HepG2 (cell line): ENCODE data around the gene MRPL38. TPM values are rescaled to one million over a fixed set of nuclear protein-coding genes. Genes with fewer than 3 reads are reported as not detected.

Experiments
- ATAC-seq: fragments of 200-7000 bp; cut with Tn5 transposase; 3 replicates; pipeline ENCODE4 v1.9.1; 2020; ENCODE audit warnings: mild to moderate bottlenecking, moderate library complexity
- BruUV-seq: library from RNA; stranded (reverse); fragments of 400-500 nt; replicated peaks from 2 replicates; lab custom pipeline; 2021; lab: Mats Ljungman, UMichigan
- CTCF ChIA-PET: fragments of 300-600 bp; formaldehyde crosslinking; extraction: SDS; loops from one replicate; lab custom pipeline; 2021; ENCODE audit warnings: low total read pairs, inconsistent platforms, low intra/inter-chr PET ratio; lab: Yijun Ruan, JAX
- POLR2A ChIA-PET: fragments of 350-600 bp; sonication (Branson Sonifier 250); formaldehyde crosslinking; loops from one replicate; lab custom pipeline; 2020; ENCODE audit warnings: antibody characterized with exemption, inconsistent platforms; lab: Yijun Ruan, JAX
- DNase-seq: peaks from one replicate; pipeline ENCODE4 v3.0.0-alpha.2; 2015; ENCODE audit warnings: low spot score
- FAIRE-seq: peaks from 3 replicates; lab custom pipeline; 2011; peaks lifted over from hg19 to GRCh38; lab: Jason Lieb, UNC
- H2AFZ ChIP-seq: one replicate; pipeline ENCODE4 v1.6.1; 2011; ENCODE audit warnings: low read length, inconsistent platforms
- H3K27ac ChIP-seq: fragments of 300-600 bp; 3 replicates; pipeline ENCODE4 v1.8.0; 2011; ENCODE audit warnings: mixed run types, mild to moderate bottlenecking, mixed read lengths, low read length, inconsistent platforms; ENCODE audit not compliant: insufficient read depth; ENCODE audit errors: extremely low read length
- H3K27me3 ChIP-seq, 2 experiments: fragments of 200-600 bp in 1 of 2; 2 replicates in 1 of 2; 3 replicates in 1 of 2; pipeline versions ENCODE4 v1.6.0 to v1.8.0; 2011; ENCODE audit warnings: low read length in 2 of 2, mild to moderate bottlenecking in 2 of 2, moderate library complexity in 2 of 2, inconsistent platforms in 1 of 2; ENCODE audit not compliant: insufficient read depth in 2 of 2, control insufficient read depth in 1 of 2
- H3K36me3 ChIP-seq, 2 experiments: fragments of 200-600 bp in 1 of 2; replicated peaks in 1 of 2; 2 replicates in 1 of 2; 3 replicates in 1 of 2; pipeline versions ENCODE4 v1.5.1 to v1.8.0; 2011; ENCODE audit warnings: low read length in 2 of 2, inconsistent platforms in 1 of 2; ENCODE audit not compliant: insufficient read depth in 2 of 2, control insufficient read depth in 1 of 2
- H3K4me1 ChIP-seq: 2 replicates; pipeline ENCODE4 v1.5.1; 2012; ENCODE audit warnings: low read length, inconsistent platforms; ENCODE audit not compliant: insufficient read depth
- H3K4me2 ChIP-seq: 2 replicates; pipeline ENCODE4 v1.6.0; 2011; ENCODE audit warnings: low read depth, low read length, inconsistent platforms
- H3K4me3 ChIP-seq, 3 experiments: fragments of 200-600 bp in 1 of 3; sonication (generic), shearing (Covaris generic) in 1 of 3; replicated peaks in 1 of 3; 2 replicates each; pipeline ENCODE4 v1.5.1; 2011 to 2016; ENCODE audit warnings: low read length in 3 of 3, inconsistent platforms in 2 of 3, low read depth in 2 of 3, mild to moderate bottlenecking in 2 of 3, control low read depth in 1 of 3, mixed read lengths in 1 of 3; ENCODE audit not compliant: insufficient read depth in 1 of 3
- H3K79me2 ChIP-seq: one replicate; pipeline ENCODE4 v1.6.1; 2011; ENCODE audit warnings: low read length, inconsistent platforms; ENCODE audit not compliant: insufficient read depth
- H3K9ac ChIP-seq: 2 replicates; pipeline ENCODE4 v1.6.0; 2011; ENCODE audit warnings: mild to moderate bottlenecking, low read depth, low read length, inconsistent platforms; ENCODE audit not compliant: insufficient read depth
- H3K9me3 ChIP-seq: 2 replicates; pipeline ENCODE4 v1.5.1; 2012; ENCODE audit warnings: mild to moderate bottlenecking, low read length
- H4K20me1 ChIP-seq: 2 replicates; pipeline ENCODE4 v1.6.0; 2011; ENCODE audit warnings: inconsistent platforms, mild to moderate bottlenecking, low read length, moderate library complexity; ENCODE audit not compliant: insufficient read depth
- ESRRA ChIP-seq: sonication (generic); formaldehyde crosslinking; IDR thresholded peaks from 2 replicates; pipeline ENCODE4 v1.5.1; 2020; ENCODE audit warnings: mild to moderate bottlenecking, low read depth, missing genetic modification reagents
- ETV5 ChIP-seq: IDR thresholded peaks from 2 replicates; pipeline ENCODE4 v1.6.1; 2018; ENCODE audit warnings: missing biosample characterization, missing genetic modification reagents, inconsistent platforms, borderline replicate concordance
- KDM2A ChIP-seq: sonication (generic); formaldehyde crosslinking; IDR thresholded peaks from 2 replicates; pipeline ENCODE4 v1.4.0; 2020; ENCODE audit warnings: low read depth, missing genetic modification reagents, borderline replicate concordance
- KDM5A ChIP-seq: fragments of 200-600 bp; sonication (generic); IDR thresholded peaks from 2 replicates; pipeline ENCODE4 v1.7.0; 2018; ENCODE audit warnings: antibody characterized with exemption, mild to moderate bottlenecking, low read length, borderline replicate concordance
- SMAD1 ChIP-seq: sonication (generic); formaldehyde crosslinking; IDR thresholded peaks from 2 replicates; pipeline ENCODE4 v1.4.0; 2020; ENCODE audit warnings: missing genetic modification reagents, low read depth, mild to moderate bottlenecking, borderline replicate concordance
- ZNF460 ChIP-seq: sonication (generic); formaldehyde crosslinking; IDR thresholded peaks from 2 replicates; pipeline ENCODE4 v1.5.1; 2020; ENCODE audit warnings: missing genetic modification reagents, mild to moderate bottlenecking, borderline replicate concordance
- ZNF510 ChIP-seq: sonication (generic); formaldehyde crosslinking; IDR thresholded peaks from 2 replicates; pipeline ENCODE4 v1.4.0; 2020; ENCODE audit warnings: low read depth, mild to moderate bottlenecking, missing genetic modification reagents
- ZNF543 ChIP-seq: sonication (generic); formaldehyde crosslinking; IDR thresholded peaks from 2 replicates; pipeline ENCODE4 v1.4.0; 2020; ENCODE audit warnings: mild to moderate bottlenecking, missing genetic modification reagents
- ZNF547 ChIP-seq: sonication (generic); formaldehyde crosslinking; IDR thresholded peaks from 2 replicates; pipeline ENCODE4 v1.5.1; 2020; ENCODE audit warnings: mild to moderate bottlenecking, missing genetic modification reagents
- ZNF644 ChIP-seq: IDR thresholded peaks from 2 replicates; pipeline ENCODE4 v1.6.1; 2016; ENCODE audit warnings: low read depth
- ZNF652 ChIP-seq: IDR thresholded peaks from 2 replicates; pipeline ENCODE4 v1.6.1; 2016; ENCODE audit warnings: low read depth, borderline replicate concordance
- WGBS: methylation state at CpG from one replicate; pipeline ENCODE4 v1.1.6; 2017; ENCODE audit warnings: low lambda C conversion rate; 5-methylcytosine and 5-hydroxymethylcytosine counted together
- in situ Hi-C: cut with HindIII; loops from 2 replicates; pipeline ENCODE4 v1.10.0; 2017; ENCODE audit warnings: low pct_unique_long_range_greater_than_20kb; ENCODE audit not compliant: extremely low pct_ligation_motif_present
- intact Hi-C: fragments of 100-400 bp; cut with micrococcal nuclease; formaldehyde crosslinking; loops from one replicate; pipeline ENCODE4 v1.10.0; 2022; ENCODE audit not compliant: unreplicated experiment
- polyA plus RNA-seq, 8 experiments: library from polyadenylated mRNA; depleted of rRNA in 3 of 8; stranded (reverse) in 7 of 8; unstranded in 1 of 8; fragments of >200 nt; fragmentation: Illumina TruSeq in 4 of 8; extraction: Trizol in 4 of 8; gene quantifications; 2 replicates each; pipeline versions ENCODE4 v1.2.1 to v1.2.3, GENCODE V29; 2011 to 2016; ENCODE audit warnings: low read depth in 4 of 8, missing spikeins in 1 of 8, mixed read lengths in 1 of 8; ENCODE audit not compliant: insufficient read depth in 1 of 8
- total RNA-seq, 5 experiments: library from RNA; depleted of rRNA; stranded (reverse); fragments of >200 nt; fragmentation: Illumina TruSeq; extraction: Trizol; gene quantifications; 2 replicates each; pipeline ENCODE4 v1.2.3, GENCODE V29; 2016; ENCODE audit warnings: low read depth in 1 of 5
- TF ChIP-seq, protein P1 (sequence below): sonication (generic); formaldehyde crosslinking; IDR thresholded peaks from 2 replicates; pipeline ENCODE4 v1.5.1; 2020; ENCODE audit warnings: mild to moderate bottlenecking, missing genetic modification reagents, borderline replicate concordance
- TF ChIP-seq, protein P2 (sequence below): sonication (generic); formaldehyde crosslinking; IDR thresholded peaks from 2 replicates; pipeline ENCODE4 v1.5.0; 2020; ENCODE audit warnings: mild to moderate bottlenecking, missing genetic modification reagents, moderate library complexity
- TF ChIP-seq, protein P3 (sequence below): IDR thresholded peaks from 2 replicates; pipeline ENCODE4 v1.6.1; 2016; ENCODE audit warnings: control low read depth

The MRPL38 gene
- total and polyA plus RNA-seq, 2 of the 13 experiments (the other 11 are each of a cell fraction or from before 2014, with no cell fraction given) = 83.7 to 125 TPM

DNA sequence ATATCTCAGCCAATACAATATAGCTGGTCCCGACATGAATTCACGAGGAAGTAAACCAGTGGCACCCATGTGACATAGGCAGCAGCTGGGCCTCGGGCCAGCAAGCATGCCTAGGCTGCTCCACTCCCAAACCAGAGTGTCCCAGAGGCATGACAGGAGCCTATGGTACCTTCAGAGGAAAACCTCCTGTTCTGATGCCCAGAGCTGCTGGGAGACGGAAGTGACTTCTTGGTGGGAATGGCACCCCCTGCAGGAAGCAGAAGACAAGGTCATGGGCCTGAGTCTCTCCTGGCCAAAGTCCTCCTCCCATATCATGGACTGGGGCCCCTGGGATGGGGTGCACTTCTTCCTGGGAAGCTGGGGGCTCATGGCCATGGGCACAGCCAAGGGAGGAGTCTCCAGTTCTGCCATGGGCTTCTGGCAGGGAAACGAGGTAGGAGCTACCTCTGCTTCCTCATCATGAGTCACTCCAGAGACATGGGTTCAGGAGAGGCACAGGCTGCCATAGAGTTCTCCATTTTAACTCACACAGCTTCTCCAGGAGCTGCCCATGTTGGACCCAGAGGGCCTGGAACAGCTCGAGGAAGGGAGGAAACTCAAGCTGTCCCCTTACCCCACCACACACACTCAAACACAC is 22.7 kb upstream of the MRPL38 start:
- H4K20me1 ChIP-seq = no peaks in the 10 kb centered on the region
- POLR2A ChIA-PET = interaction anchor here (0.8 to 3.7 kb wide), 7 partner anchors 10 to 147 kb away, joined by 4 to 21 read pairs (median 5); partner anchors contain the start of genes FBF1 and MRPL38
- H3K4me2 ChIP-seq = peak overlapping the region; percentile 30; the same call in 1 of the 2 replicates
- peaks cover 35% of the 10 kb centered on the region for H3K4me1 ChIP-seq
- H3K4me3 ChIP-seq = no peak overlapping the region
- no peaks in the 10 kb centered on the region for H3K9me3 ChIP-seq
- no peaks in the 10 kb centered on the region for H3K79me2 ChIP-seq
- no peaks in the 10 kb centered on the region for H3K27me3 ChIP-seq
- H2AFZ ChIP-seq = no peak overlapping the region
- FAIRE-seq (peak; percentile 79), ATAC-seq (peak; percentile 63), DNase-seq (peak; percentile 52)
- no peaks in the 10 kb centered on the region for H3K36me3 ChIP-seq
- 82% methylated on average over 4 of the region's 6 CpGs for WGBS
- H3K9ac ChIP-seq = no peak overlapping the region
- in situ Hi-C loops = no loop called here
- no peak overlapping the region for H3K27ac ChIP-seq
- CTCF ChIA-PET = interaction anchor here (1.7 kb wide), 1 partner anchor 22 kb away, joined by 15 read pairs; the partner anchor contains the start of gene MRPL38
- intact Hi-C loops = loop anchor here (1.0 kb wide), 1 partner anchor 22 kb away; no protein-coding TSS in a partner anchor
- no TSS peak for BruUV-seq
- TF ChIP-seq ZNF547 (CRISPR knock-in tag) (peak; percentile 65; the same call in 1 of the 2 replicates), KDM5A (no peak), KDM2A (peak; percentile 45; the same call in 1 of the 2 replicates), ZNF652 (no peak), ZNF510 (CRISPR knock-in tag) (no peak), ETV5 (CRISPR knock-in tag) (peak; percentile 59; the same call in 1 of the 2 replicates), ZNF460 (no peak), ZNF543 (CRISPR knock-in tag) (peak; percentile 94), ESRRA (CRISPR knock-in tag) (peak; percentile 61; the same call in 1 of the 2 replicates), ZNF644 (CRISPR knock-in tag) (peak; percentile 21; the same call in 1 of the 2 replicates), SMAD1 (CRISPR knock-in tag) (no peak)
- TF ChIP-seq, protein P1, sequence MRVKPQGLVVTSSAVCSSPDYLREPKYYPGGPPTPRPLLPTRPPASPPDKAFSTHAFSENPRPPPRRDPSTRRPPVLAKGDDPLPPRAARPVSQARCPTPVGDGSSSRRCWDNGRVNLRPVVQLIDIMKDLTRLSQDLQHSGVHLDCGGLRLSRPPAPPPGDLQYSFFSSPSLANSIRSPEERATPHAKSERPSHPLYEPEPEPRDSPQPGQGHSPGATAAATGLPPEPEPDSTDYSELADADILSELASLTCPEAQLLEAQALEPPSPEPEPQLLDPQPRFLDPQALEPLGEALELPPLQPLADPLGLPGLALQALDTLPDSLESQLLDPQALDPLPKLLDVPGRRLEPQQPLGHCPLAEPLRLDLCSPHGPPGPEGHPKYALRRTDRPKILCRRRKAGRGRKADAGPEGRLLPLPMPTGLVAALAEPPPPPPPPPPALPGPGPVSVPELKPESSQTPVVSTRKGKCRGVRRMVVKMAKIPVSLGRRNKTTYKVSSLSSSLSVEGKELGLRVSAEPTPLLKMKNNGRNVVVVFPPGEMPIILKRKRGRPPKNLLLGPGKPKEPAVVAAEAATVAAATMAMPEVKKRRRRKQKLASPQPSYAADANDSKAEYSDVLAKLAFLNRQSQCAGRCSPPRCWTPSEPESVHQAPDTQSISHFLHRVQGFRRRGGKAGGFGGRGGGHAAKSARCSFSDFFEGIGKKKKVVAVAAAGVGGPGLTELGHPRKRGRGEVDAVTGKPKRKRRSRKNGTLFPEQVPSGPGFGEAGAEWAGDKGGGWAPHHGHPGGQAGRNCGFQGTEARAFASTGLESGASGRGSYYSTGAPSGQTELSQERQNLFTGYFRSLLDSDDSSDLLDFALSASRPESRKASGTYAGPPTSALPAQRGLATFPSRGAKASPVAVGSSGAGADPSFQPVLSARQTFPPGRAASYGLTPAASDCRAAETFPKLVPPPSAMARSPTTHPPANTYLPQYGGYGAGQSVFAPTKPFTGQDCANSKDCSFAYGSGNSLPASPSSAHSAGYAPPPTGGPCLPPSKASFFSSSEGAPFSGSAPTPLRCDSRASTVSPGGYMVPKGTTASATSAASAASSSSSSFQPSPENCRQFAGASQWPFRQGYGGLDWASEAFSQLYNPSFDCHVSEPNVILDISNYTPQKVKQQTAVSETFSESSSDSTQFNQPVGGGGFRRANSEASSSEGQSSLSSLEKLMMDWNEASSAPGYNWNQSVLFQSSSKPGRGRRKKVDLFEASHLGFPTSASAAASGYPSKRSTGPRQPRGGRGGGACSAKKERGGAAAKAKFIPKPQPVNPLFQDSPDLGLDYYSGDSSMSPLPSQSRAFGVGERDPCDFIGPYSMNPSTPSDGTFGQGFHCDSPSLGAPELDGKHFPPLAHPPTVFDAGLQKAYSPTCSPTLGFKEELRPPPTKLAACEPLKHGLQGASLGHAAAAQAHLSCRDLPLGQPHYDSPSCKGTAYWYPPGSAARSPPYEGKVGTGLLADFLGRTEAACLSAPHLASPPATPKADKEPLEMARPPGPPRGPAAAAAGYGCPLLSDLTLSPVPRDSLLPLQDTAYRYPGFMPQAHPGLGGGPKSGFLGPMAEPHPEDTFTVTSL (CRISPR knock-in tag) = no peak
- TF ChIP-seq, protein P2, sequence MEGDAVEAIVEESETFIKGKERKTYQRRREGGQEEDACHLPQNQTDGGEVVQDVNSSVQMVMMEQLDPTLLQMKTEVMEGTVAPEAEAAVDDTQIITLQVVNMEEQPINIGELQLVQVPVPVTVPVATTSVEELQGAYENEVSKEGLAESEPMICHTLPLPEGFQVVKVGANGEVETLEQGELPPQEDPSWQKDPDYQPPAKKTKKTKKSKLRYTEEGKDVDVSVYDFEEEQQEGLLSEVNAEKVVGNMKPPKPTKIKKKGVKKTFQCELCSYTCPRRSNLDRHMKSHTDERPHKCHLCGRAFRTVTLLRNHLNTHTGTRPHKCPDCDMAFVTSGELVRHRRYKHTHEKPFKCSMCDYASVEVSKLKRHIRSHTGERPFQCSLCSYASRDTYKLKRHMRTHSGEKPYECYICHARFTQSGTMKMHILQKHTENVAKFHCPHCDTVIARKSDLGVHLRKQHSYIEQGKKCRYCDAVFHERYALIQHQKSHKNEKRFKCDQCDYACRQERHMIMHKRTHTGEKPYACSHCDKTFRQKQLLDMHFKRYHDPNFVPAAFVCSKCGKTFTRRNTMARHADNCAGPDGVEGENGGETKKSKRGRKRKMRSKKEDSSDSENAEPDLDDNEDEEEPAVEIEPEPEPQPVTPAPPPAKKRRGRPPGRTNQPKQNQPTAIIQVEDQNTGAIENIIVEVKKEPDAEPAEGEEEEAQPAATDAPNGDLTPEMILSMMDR = peak; percentile 73
- TF ChIP-seq, protein P3, sequence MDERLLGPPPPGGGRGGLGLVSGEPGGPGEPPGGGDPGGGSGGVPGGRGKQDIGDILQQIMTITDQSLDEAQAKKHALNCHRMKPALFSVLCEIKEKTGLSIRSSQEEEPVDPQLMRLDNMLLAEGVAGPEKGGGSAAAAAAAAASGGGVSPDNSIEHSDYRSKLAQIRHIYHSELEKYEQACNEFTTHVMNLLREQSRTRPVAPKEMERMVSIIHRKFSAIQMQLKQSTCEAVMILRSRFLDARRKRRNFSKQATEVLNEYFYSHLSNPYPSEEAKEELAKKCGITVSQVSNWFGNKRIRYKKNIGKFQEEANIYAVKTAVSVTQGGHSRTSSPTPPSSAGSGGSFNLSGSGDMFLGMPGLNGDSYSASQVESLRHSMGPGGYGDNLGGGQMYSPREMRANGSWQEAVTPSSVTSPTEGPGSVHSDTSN (CRISPR knock-in tag) = no peak
